HCT116 (cell line): ENCODE data around the gene QPCT. TPM values are rescaled to one million over a fixed set of nuclear protein-coding genes. Genes with fewer than 3 reads are reported as not detected.

ENCODE experiments used
- ATAC-seq: fragments of 200-7000 bp; cut with Tn5 transposase; 2 replicates; pipeline ENCODE4 v1.9.1; 2020; ENCODE audit warnings: mild to moderate bottlenecking, moderate library complexity
- BruUV-seq: library from RNA; stranded (reverse); fragments of 400-500 nt; replicated peaks from 2 replicates; lab custom pipeline; 2021; lab: Mats Ljungman, UMichigan
- CTCF ChIA-PET: fragments of 300-600 bp; sonication (Branson Sonifier 250); formaldehyde crosslinking; loops from one replicate; lab custom pipeline; 2021; ENCODE audit warnings: antibody characterized with exemption; lab: Charles Lee
- POLR2A ChIA-PET: fragments of 300-600, 350-600 bp; sonication (Branson Sonifier 250); formaldehyde crosslinking; loops from one replicate; lab custom pipeline; 2021; ENCODE audit warnings: antibody characterized with exemption; lab: Charles Lee
- RAD21 ChIA-PET, 2 experiments: fragments of 300-600 bp; sonication (Branson Sonifier 250); formaldehyde crosslinking; loops; one replicate each; lab custom pipeline; 2023; ENCODE audit warnings: low total read pairs in 2 of 2; ENCODE audit not compliant: uncharacterized antibody in 2 of 2, unreplicated experiment in 2 of 2, low non-redundant PET in 1 of 2; lab: Charles Lee
- DNase-seq: peaks from one replicate; pipeline ENCODE4 v3.0.0-alpha.2; 2010; ENCODE audit warnings: low read depth, low spot score
- H2AFZ ChIP-seq: fragments of 200-600 bp; shearing (Covaris generic), sonication (generic); 2 replicates; pipeline ENCODE4 v1.6.1; 2017; ENCODE audit warnings: low read depth, mixed run types, mixed read lengths, antibody characterized with exemption, low read length; ENCODE audit not compliant: poor library complexity, severe bottlenecking
- H3K27ac ChIP-seq: 2 replicates; pipeline ENCODE4 v1.5.1; 2012; ENCODE audit warnings: low read depth, low read length
- H3K27me3 ChIP-seq: fragments of 200-600 bp; sonication (generic); 2 replicates; pipeline ENCODE4 v1.6.1; 2016; ENCODE audit warnings: mixed run types, low read length, mixed read lengths; ENCODE audit not compliant: insufficient read depth
- H3K36me3 ChIP-seq, 2 experiments: fragments of 200-500 bp in 1 of 2; fragments of 200-600 bp in 1 of 2; sonication (Bioruptor generic) in 1 of 2; sonication (generic) in 1 of 2; 2 replicates each; pipeline versions ENCODE4 v1.5.1 to v1.6.1; 2014 to 2016; ENCODE audit warnings: low read length in 2 of 2, inconsistent platforms in 1 of 2, mixed read lengths in 1 of 2, mixed run types in 1 of 2; ENCODE audit not compliant: insufficient read depth in 2 of 2, control insufficient read depth in 1 of 2
- H3K4me1 ChIP-seq, 2 experiments: fragments of 200-600 bp in 1 of 2; sonication (generic) in 1 of 2; 2 replicates each; pipeline versions ENCODE4 v1.5.1 to v1.6.1; 2012 to 2017; ENCODE audit warnings: low read length in 2 of 2, inconsistent platforms in 1 of 2, mild to moderate bottlenecking in 1 of 2, mixed read lengths in 1 of 2, mixed run types in 1 of 2, moderate library complexity in 1 of 2; ENCODE audit not compliant: insufficient read depth in 2 of 2, control insufficient read depth in 1 of 2
- H3K4me2 ChIP-seq: fragments of 200-600 bp; sonication (generic); 2 replicates; pipeline ENCODE4 v1.6.1; 2017; ENCODE audit warnings: mixed run types, low read length, mixed read lengths
- H3K4me3 ChIP-seq, 2 experiments: fragments of 200-600 bp in 1 of 2; sonication (generic) in 1 of 2; replicated peaks in 1 of 2; 2 replicates each; pipeline ENCODE4 v1.5.1; 2011 to 2016; ENCODE audit warnings: low read length in 2 of 2, control low read depth in 1 of 2, low read depth in 1 of 2, mild to moderate bottlenecking in 1 of 2, mixed read lengths in 1 of 2, mixed run types in 1 of 2
- H3K79me2 ChIP-seq: fragments of 200-600 bp; sonication (generic); 2 replicates; pipeline ENCODE4 v1.6.1; 2017; ENCODE audit warnings: mild to moderate bottlenecking, mixed run types, low read length, moderate library complexity, mixed read lengths; ENCODE audit not compliant: insufficient read depth
- H3K9ac ChIP-seq: fragments of 200-600 bp; sonication (generic); 2 replicates; pipeline ENCODE4 v1.6.1; 2016; ENCODE audit warnings: low read length, mixed read lengths
- H3K9me2 ChIP-seq: fragments of 200-600 bp; sonication (generic), shearing (Covaris generic); 2 replicates; pipeline ENCODE4 v1.6.1; 2017; ENCODE audit warnings: mixed run types, mild to moderate bottlenecking, moderate library complexity; ENCODE audit not compliant: insufficient read depth
- H3K9me3 ChIP-seq, 2 experiments: fragments of 200-500 bp in 1 of 2; fragments of 200-600 bp in 1 of 2; sonication (Bioruptor generic) in 1 of 2; sonication (generic) in 1 of 2; 2 replicates each; pipeline ENCODE4 v1.6.1; 2014 to 2017; ENCODE audit warnings: low read length in 2 of 2, mixed read lengths in 2 of 2, inconsistent platforms in 1 of 2, low read depth in 1 of 2, mild to moderate bottlenecking in 1 of 2, mixed run types in 1 of 2, moderate library complexity in 1 of 2; ENCODE audit not compliant: control insufficient read depth in 1 of 2, insufficient read depth in 1 of 2
- H4K20me1 ChIP-seq: fragments of 200-600 bp; sonication (generic), shearing (Covaris generic); 2 replicates; pipeline ENCODE4 v1.6.1; 2017; ENCODE audit warnings: mixed run types, mild to moderate bottlenecking, moderate library complexity; ENCODE audit not compliant: insufficient read depth
- CEBPB ChIP-seq: IDR thresholded peaks from 2 replicates; pipeline ENCODE4 v1.6.1; 2012; ENCODE audit warnings: low read depth
- EZH2 ChIP-seq: fragments of 200-600 bp; sonication (generic); IDR thresholded peaks from 2 replicates; pipeline ENCODE4 v1.6.1; 2017; ENCODE audit warnings: antibody characterized with exemption, mixed run types
- EZH2phosphoT487 ChIP-seq: fragments of 200-600 bp; IDR thresholded peaks from 2 replicates; pipeline ENCODE4 v1.6.1; 2018; ENCODE audit warnings: antibody characterized with exemption, borderline replicate concordance
- JUND ChIP-seq: IDR thresholded peaks from 2 replicates; pipeline ENCODE4 v1.6.1; 2012
- POLR2A ChIP-seq: IDR thresholded peaks from 2 replicates; pipeline ENCODE4 v1.7.0; 2011; ENCODE audit warnings: borderline replicate concordance; ENCODE audit not compliant: insufficient read depth, insufficient read length; ENCODE audit errors: extremely low read depth
- POLR2AphosphoS5 ChIP-seq: IDR thresholded peaks from 2 replicates; pipeline ENCODE4 v1.6.1; 2011; ENCODE audit warnings: mild to moderate bottlenecking, low read depth, low read length, moderate library complexity
- RAD21 ChIP-seq: IDR thresholded peaks from 2 replicates; pipeline ENCODE4 v1.6.1; 2012; ENCODE audit warnings: low read depth, mild to moderate bottlenecking
- SP1 ChIP-seq: IDR thresholded peaks from 2 replicates; pipeline ENCODE4 v1.6.1; 2012; ENCODE audit warnings: low read depth
- ZNF274 ChIP-seq: fragments of 200-500 bp; sonication (Bioruptor generic); IDR thresholded peaks from 2 replicates; pipeline ENCODE4 v1.6.1; 2014; ENCODE audit warnings: mild to moderate bottlenecking, low read depth, low read length, inconsistent platforms
- intact Hi-C: fragments of 100-400 bp; cut with micrococcal nuclease; formaldehyde crosslinking; loops from 2 replicates; pipeline ENCODE4 v1.10.0; 2022
- total RNA-seq: library from RNA; stranded (reverse); gene quantifications from one replicate; pipeline ENCODE4 v1.2.1, GENCODE V29; 2021; ENCODE audit not compliant: unreplicated experiment
- TF ChIP-seq, protein P1 (sequence below): IDR thresholded peaks from 2 replicates; pipeline ENCODE4 v1.6.1; 2012
- TF ChIP-seq, protein P2 (sequence below), 3 experiments: fragments of 200-600 bp in 1 of 3; sonication (generic) in 1 of 3; IDR thresholded peaks in 2 of 3; conservative IDR thresholded peaks in 1 of 3; 2 replicates each; pipeline ENCODE4 v1.5.1; 2012 to 2017; ENCODE audit warnings: low read depth in 2 of 3, low read length in 2 of 3, antibody characterized with exemption in 1 of 3, borderline replicate concordance in 1 of 3, control low read depth in 1 of 3, mild to moderate bottlenecking in 1 of 3, mixed read lengths in 1 of 3, mixed run types in 1 of 3, moderate library complexity in 1 of 3; ENCODE audit not compliant: insufficient read depth in 1 of 3
- TF ChIP-seq, protein P3 (sequence below): IDR thresholded peaks from 2 replicates; pipeline ENCODE4 v1.6.1; 2012
- TF ChIP-seq, protein P4 (sequence below): IDR thresholded peaks from 2 replicates; pipeline ENCODE4 v1.6.1; 2011; ENCODE audit warnings: mild to moderate bottlenecking, low read length, moderate library complexity; ENCODE audit not compliant: insufficient replicate concordance; ENCODE audit errors: extremely low read depth

The QPCT gene
- total RNA-seq, 1 experiment from 2014 or later = not detected

DNA sequence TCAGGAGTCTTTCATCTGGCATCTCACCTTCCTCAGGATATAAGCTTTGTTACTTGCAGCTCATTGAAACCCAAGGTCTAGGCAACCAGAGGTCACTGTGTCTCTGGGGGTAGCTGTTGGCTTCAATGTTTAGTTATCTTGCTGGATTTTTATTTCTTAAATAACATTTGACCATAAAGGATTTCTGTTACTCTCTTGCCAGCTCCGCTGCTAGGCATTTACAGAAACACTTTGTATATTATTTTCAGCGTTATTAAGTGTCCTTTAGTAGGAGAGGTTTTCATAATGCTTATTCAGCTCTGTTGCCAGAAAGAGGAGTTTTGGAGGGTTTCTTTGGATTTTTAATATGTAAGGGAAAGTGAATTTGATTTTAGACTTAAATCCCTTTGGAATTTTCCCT lies 61.4 kb downstream of the QPCT start (continued):
- TF ChIP-seq, protein P1, sequence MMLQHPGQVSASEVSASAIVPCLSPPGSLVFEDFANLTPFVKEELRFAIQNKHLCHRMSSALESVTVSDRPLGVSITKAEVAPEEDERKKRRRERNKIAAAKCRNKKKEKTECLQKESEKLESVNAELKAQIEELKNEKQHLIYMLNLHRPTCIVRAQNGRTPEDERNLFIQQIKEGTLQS = no peak
- TF ChIP-seq CEBPB (no peak), SP1 (no peak), JUND (no peak), POLR2A (no peak)
- TF ChIP-seq, protein P2, sequence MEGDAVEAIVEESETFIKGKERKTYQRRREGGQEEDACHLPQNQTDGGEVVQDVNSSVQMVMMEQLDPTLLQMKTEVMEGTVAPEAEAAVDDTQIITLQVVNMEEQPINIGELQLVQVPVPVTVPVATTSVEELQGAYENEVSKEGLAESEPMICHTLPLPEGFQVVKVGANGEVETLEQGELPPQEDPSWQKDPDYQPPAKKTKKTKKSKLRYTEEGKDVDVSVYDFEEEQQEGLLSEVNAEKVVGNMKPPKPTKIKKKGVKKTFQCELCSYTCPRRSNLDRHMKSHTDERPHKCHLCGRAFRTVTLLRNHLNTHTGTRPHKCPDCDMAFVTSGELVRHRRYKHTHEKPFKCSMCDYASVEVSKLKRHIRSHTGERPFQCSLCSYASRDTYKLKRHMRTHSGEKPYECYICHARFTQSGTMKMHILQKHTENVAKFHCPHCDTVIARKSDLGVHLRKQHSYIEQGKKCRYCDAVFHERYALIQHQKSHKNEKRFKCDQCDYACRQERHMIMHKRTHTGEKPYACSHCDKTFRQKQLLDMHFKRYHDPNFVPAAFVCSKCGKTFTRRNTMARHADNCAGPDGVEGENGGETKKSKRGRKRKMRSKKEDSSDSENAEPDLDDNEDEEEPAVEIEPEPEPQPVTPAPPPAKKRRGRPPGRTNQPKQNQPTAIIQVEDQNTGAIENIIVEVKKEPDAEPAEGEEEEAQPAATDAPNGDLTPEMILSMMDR (IDR thresholded peaks at IDR 0.05 in 2 of 3, conservative IDR thresholded peaks at IDR 0.05 in 1 of 3; ENCODE audit: borderline replicate concordance in 1 of 3, insufficient read depth in 1 of 3, low read depth in 2 of 3, low read length in 2 of 3) = no peak
- TF ChIP-seq, protein P3, sequence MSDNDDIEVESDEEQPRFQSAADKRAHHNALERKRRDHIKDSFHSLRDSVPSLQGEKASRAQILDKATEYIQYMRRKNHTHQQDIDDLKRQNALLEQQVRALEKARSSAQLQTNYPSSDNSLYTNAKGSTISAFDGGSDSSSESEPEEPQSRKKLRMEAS = no peak

DNA sequence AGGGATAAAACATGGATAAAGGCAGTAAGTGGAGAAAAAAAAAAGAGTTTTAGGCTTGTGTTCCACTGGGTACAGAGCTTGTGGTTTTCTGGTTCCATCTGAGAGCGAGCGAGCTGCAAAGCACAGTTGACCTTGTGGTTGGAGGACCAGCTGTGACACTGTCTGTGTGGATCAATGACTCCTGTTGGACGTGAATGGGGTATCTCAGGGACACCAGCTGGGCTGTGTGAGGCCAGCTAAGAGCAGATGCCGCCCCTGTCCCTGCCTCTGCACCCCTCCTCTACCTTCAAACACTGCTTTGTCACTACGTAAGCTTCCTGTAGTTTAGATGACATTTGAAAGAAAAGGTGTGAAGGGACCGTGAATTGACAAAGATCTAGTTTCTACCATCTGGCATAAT lies 67.8 kb downstream of the QPCT start:
- ChIA-PET CTCF (interaction anchor here (1.3 to 8.8 kb wide), 3 partner anchors 16 to 465 kb away, joined by 4 to 186 read pairs (median 95); no protein-coding TSS in a partner anchor), RAD21 (interaction anchor here in 1 of 2 experiments (1.5 kb wide), 1 partner anchor 420 kb away, joined by 4 read pairs; no protein-coding TSS in a partner anchor), POLR2A (no interaction called here)
- no peaks in the 10 kb centered on the region for H3K36me3 ChIP-seq
- H3K27me3 ChIP-seq = no peaks in the 10 kb centered on the region
- H3K4me1 ChIP-seq = no peaks in the 10 kb centered on the region
- no peaks in the 10 kb centered on the region for H3K79me2 ChIP-seq
- no peak overlapping the region for H3K4me2 ChIP-seq
- no peaks in the 10 kb centered on the region for H4K20me1 ChIP-seq
- no peaks in the 10 kb centered on the region for H3K9me3 ChIP-seq
- H3K9me2 ChIP-seq = no peaks in the 10 kb centered on the region
- DNase-seq = no peak
- H3K9ac ChIP-seq = no peak overlapping the region
- no peak overlapping the region for H3K27ac ChIP-seq
- no peak for ATAC-seq
- H3K4me3 ChIP-seq = no peak overlapping the region
- intact Hi-C loops = loop anchor here (10.0 kb wide), 1 partner anchor 163 kb away; no protein-coding TSS in a partner anchor
- H2AFZ ChIP-seq = no peak overlapping the region
- no peak for TF ChIP-seq EZH2phosphoT487
- TF ChIP-seq RAD21 = no peak
- no peak for TF ChIP-seq EZH2
- TF ChIP-seq ZNF274 = no peak
- TF ChIP-seq, protein P4, sequence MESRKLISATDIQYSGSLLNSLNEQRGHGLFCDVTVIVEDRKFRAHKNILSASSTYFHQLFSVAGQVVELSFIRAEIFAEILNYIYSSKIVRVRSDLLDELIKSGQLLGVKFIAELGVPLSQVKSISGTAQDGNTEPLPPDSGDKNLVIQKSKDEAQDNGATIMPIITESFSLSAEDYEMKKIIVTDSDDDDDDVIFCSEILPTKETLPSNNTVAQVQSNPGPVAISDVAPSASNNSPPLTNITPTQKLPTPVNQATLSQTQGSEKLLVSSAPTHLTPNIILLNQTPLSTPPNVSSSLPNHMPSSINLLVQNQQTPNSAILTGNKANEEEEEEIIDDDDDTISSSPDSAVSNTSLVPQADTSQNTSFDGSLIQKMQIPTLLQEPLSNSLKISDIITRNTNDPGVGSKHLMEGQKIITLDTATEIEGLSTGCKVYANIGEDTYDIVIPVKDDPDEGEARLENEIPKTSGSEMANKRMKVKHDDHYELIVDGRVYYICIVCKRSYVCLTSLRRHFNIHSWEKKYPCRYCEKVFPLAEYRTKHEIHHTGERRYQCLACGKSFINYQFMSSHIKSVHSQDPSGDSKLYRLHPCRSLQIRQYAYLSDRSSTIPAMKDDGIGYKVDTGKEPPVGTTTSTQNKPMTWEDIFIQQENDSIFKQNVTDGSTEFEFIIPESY = no peak
- TF ChIP-seq POLR2AphosphoS5 = no peak
- TF ChIP-seq, protein P2 (IDR thresholded peaks at IDR 0.05 in 2 of 3, conservative IDR thresholded peaks at IDR 0.05 in 1 of 3; ENCODE audit: borderline replicate concordance in 1 of 3, insufficient read depth in 1 of 3, low read depth in 2 of 3, low read length in 2 of 3) = no peak
- no peak for TF ChIP-seq CEBPB
- BruUV-seq = no TSS peak
